Measurements from ENCODE around the gene C2orf81. TPM values are rescaled to one million over a fixed set of nuclear protein-coding genes. Genes with fewer than 3 reads are reported as not detected.

The C2orf81 gene
- total and polyA plus RNA-seq, 12 donors: 0.36 to 7.1 (median 1.8) TPM

DNA sequence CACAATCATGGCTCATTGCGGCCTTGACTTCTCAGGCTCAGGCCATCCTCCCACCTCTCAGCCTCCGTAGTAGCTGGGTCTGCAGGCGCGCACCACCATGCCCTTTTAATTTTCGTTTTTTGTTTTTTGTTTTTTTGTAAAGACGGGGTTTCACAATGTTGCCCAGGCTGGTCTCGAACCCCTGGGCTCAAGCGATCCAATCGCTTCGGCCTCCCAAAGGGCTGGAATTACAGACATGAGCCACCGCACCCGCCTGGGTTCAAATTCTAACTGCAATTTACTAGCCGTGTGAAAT lies 29.0 kb downstream of the C2orf81 start:
- intact Hi-C loops (cut with DNase I): loop anchor here (10.0 kb wide), 2 partner anchors 58 to 138 kb away; no protein-coding TSS in a partner anchor
- TF ChIP-seq CTCF (IDR thresholded peaks at IDR 0.05) (no peak), POLR2A (IDR thresholded peaks at IDR 0.05) (no peak)
- H3K27me3 ChIP-seq: no peaks in the 10 kb centered on the region
- no peaks in the 10 kb centered on the region for H3K36me3 ChIP-seq (replicated peaks in 1 of 2)
- no peak for DNase-seq
- H3K4me1 ChIP-seq (replicated peaks in 1 of 2): peaks cover 16 to 34% of the 10 kb centered on the region in 2 donors
- H3K4me3 ChIP-seq: peak overlapping the region in 1 of 4 donors; percentile 85
- 68 to 74% (median 70%) methylated on average over 13 of the region's 13 CpGs for WGBS, 4 donors
- H3K27ac ChIP-seq: no peak overlapping the region
- no peaks in the 10 kb centered on the region for H3K9me3 ChIP-seq (replicated peaks in 1 of 3)

- DNase-seq: peak; percentile 89 to 95 (median 93)
- peak overlapping the region in 3 of 4 donors; percentile 2 to 85 (median 78) for H3K4me3 ChIP-seq
- peak overlapping the region in 4 of 5 donors; percentile 64 to 92 (median 86) for H3K27ac ChIP-seq
- H3K9me3 ChIP-seq (replicated peaks in 1 of 3): no peaks in the 10 kb centered on the region
- no peaks in the 10 kb centered on the region for H3K27me3 ChIP-seq
- 1 to 3% (median 2%) methylated on average over 17 to 62 of the region's 62 CpGs for WGBS, 4 donors
- no peaks in the 10 kb centered on the region for H3K36me3 ChIP-seq (replicated peaks in 1 of 2)
- H3K4me1 ChIP-seq (replicated peaks in 1 of 2): peaks cover 20 to 40% of the 10 kb centered on the region in 2 donors
- TF ChIP-seq CTCF (IDR thresholded peaks at IDR 0.05): peak; percentile 91 to 98 (median 94)
- TF ChIP-seq POLR2A (IDR thresholded peaks at IDR 0.05): peak in 1 of 2 donors; percentile 37
- intact Hi-C loops (cut with DNase I): loop anchor here (10.0 kb wide), 2 partner anchors 57 to 137 kb away; no protein-coding TSS in a partner anchor
Measured at GRCh38 chr2:74391580-74392448, 29.6 kb downstream of the C2orf81 start.

- Histone ChIP-seq H3K4me1 (replicated peaks in 1 of 2) (peaks cover 20 to 43% of the 10 kb centered on the region in 2 donors), H3K4me3 (peak overlapping the region in 3 of 4 donors; percentile 2 to 85 (median 78)), H3K36me3 (replicated peaks in 1 of 2) (no peaks in the 10 kb centered on the region), H3K27me3 (no peaks in the 10 kb centered on the region), H3K9me3 (replicated peaks in 1 of 3) (no peaks in the 10 kb centered on the region), H3K27ac (peak overlapping the region in 3 of 5 donors; percentile 84 to 92 (median 88))
- TF ChIP-seq CTCF (IDR thresholded peaks at IDR 0.05): no peak
- no peak for TF ChIP-seq POLR2A (IDR thresholded peaks at IDR 0.05)
- DNase-seq: peak in 2 of 7 donors; percentile 24 to 39
- 0 to 1% (median 0%) methylated on average over 3 to 11 of the region's 11 CpGs for WGBS, 4 donors
- intact Hi-C loops (cut with DNase I): loop anchor here (10.0 kb wide), 2 partner anchors 56 to 136 kb away; no protein-coding TSS in a partner anchor
Measured at GRCh38 chr2:74391209-74391579, 30.2 kb downstream of the C2orf81 start.

GRCh38 chr2:74390606-74391005 lies 30.8 kb downstream of the C2orf81 start:
- Histone ChIP-seq H3K9me3 (replicated peaks in 1 of 3) (no peaks in the 10 kb centered on the region), H3K27ac (peak overlapping the region in 1 of 5 donors; percentile 88), H3K4me3 (peak overlapping the region in 1 of 4 donors; percentile 85), H3K27me3 (no peaks in the 10 kb centered on the region), H3K36me3 (replicated peaks in 1 of 2) (peaks cover 0 to under 1% of the 10 kb centered on the region in 2 donors), H3K4me1 (replicated peaks in 1 of 2) (peaks cover 20 to 47% of the 10 kb centered on the region in 2 donors)
- TF ChIP-seq CTCF (IDR thresholded peaks at IDR 0.05) (no peak), POLR2A (IDR thresholded peaks at IDR 0.05) (no peak)
- no peak for DNase-seq
- intact Hi-C loops (cut with DNase I): loop anchor here (10.0 kb wide), 2 partner anchors 56 to 136 kb away; no protein-coding TSS in a partner anchor
- WGBS, 4 donors: 56 to 73% (median 68%) methylated on average over 5 of the region's 5 CpGs

All from adrenal gland (tissue), 12 donors.